Stimulated activated naive CD4-positive, alpha-beta T cell treated with Interleukin-2 at 50 U/mL for 16 hours (primary cell): ENCODE measurements around the gene MYH14.

Source experiments
- DNase-seq: peaks from one replicate; lab custom pipeline; 2025; lab: John Stamatoyannopoulos, UW

MYH14 gene

GRCh38 chr19:50258918-50259372 is 55.5 kb downstream of the MYH14 start:
- no peak for DNase-seq

GRCh38 chr19:50261446-50261970 is 58.1 kb downstream of the MYH14 start:
- DNase-seq = no peak

- DNase-seq = no peak
Measured at GRCh38 chr19:50263176-50263575, 59.8 kb downstream of the MYH14 start.

GRCh38 chr19:50264483-50265186 is 61.2 kb downstream of the MYH14 start:
- DNase-seq = no peak

- no peak for DNase-seq
Measured at GRCh38 chr19:50266041-50266440, 62.6 kb downstream of the MYH14 start.

GRCh38 chr19:50266896-50267295 is 63.5 kb downstream of the MYH14 start:
- no peak for DNase-seq

- no peak for DNase-seq
Measured at GRCh38 chr19:50268041-50268440, 64.6 kb downstream of the MYH14 start.

GRCh38 chr19:50268501-50268900 is 65.1 kb downstream of the MYH14 start:
- no peak for DNase-seq

GRCh38 chr19:50269653-50270052 is 66.2 kb downstream of the MYH14 start:
- no peak for DNase-seq

- DNase-seq = no peak
Measured at GRCh38 chr19:50272263-50272897, 69.0 kb downstream of the MYH14 start.

GRCh38 chr19:50273821-50274220 is 70.4 kb downstream of the MYH14 start:
- no peak for DNase-seq

- DNase-seq = no peak
Measured at GRCh38 chr19:50275577-50276368, 72.4 kb downstream of the MYH14 start.

GRCh38 chr19:50276370-50277063 is 73.1 kb downstream of the MYH14 start:
- DNase-seq = no peak

- no peak for DNase-seq
Measured at GRCh38 chr19:50277966-50278580, 74.7 kb downstream of the MYH14 start.

- DNase-seq = no peak
Measured at GRCh38 chr19:50280074-50280473, 76.7 kb downstream of the MYH14 start.

GRCh38 chr19:50280983-50281382 is 77.6 kb downstream of the MYH14 start:
- DNase-seq = no peak

- no peak for DNase-seq
Measured at GRCh38 chr19:50281491-50281890, 78.1 kb downstream of the MYH14 start.

- DNase-seq = no peak
Measured at GRCh38 chr19:50285833-50286232, 82.4 kb downstream of the MYH14 start.

- no peak for DNase-seq
Measured at GRCh38 chr19:50286443-50286842, 83.0 kb downstream of the MYH14 start.

GRCh38 chr19:50287331-50287730 is 83.9 kb downstream of the MYH14 start:
- DNase-seq = no peak

- DNase-seq = no peak
Measured at GRCh38 chr19:50288954-50289353, 85.5 kb downstream of the MYH14 start.

GRCh38 chr19:50290011-50290410 is 86.6 kb downstream of the MYH14 start:
- no peak for DNase-seq
